ENCODE data around the gene AP5S1. TPM values are rescaled to one million over a fixed set of nuclear protein-coding genes. Genes with fewer than 3 reads are reported as not detected.

Gene AP5S1
- total and polyA plus RNA-seq, 11 donors: 9.5 to 18.6 (median 11.4) TPM

GRCh38 chr20:3785240-3786125 lies 34.9 kb upstream of the AP5S1 start:
- H3K27ac ChIP-seq: peak overlapping the region; percentile 74 to 92 (median 84)
- ATAC-seq (peak in 2 of 4 donors; percentile 4 to 8), DNase-seq (peak in 1 of 5 donors; percentile 55)
- no peaks in the 10 kb centered on the region for H3K9me3 ChIP-seq
- no peaks in the 10 kb centered on the region for H3K27me3 ChIP-seq
- TF ChIP-seq CTCF (IDR thresholded peaks at IDR 0.05) (no peak), POLR2A (IDR thresholded peaks at IDR 0.05) (no peak)
- H3K36me3 ChIP-seq: peaks cover 0 to 18% (median 4%) of the 10 kb centered on the region in 9 donors
- WGBS, 4 donors: 22 to 54% (median 28%) methylated on average over 14 to 79 of the region's 79 CpGs
- peak overlapping the region; percentile 40 to 81 (median 68) for H3K4me3 ChIP-seq
- intact Hi-C loops (cut with DNase I): loop anchor here in 9 of 10 donors (1.0 to 10.0 kb wide), 13 partner anchors 25 to 299 kb away; partner anchors contain the start of genes AP5S1 (in 6 of the 9) and MAVS (in 2 of the 9)
- peaks cover 4 to 48% (median 36%) of the 10 kb centered on the region in 12 donors for H3K4me1 ChIP-seq

- Histone ChIP-seq H3K27ac (peak overlapping the region; percentile 74 to 92 (median 84)), H3K9me3 (no peaks in the 10 kb centered on the region), H3K27me3 (no peaks in the 10 kb centered on the region), H3K4me3 (peak overlapping the region; percentile 40 to 81 (median 68)), H3K4me1 (peaks cover 4 to 43% (median 32%) of the 10 kb centered on the region in 12 donors), H3K36me3 (peaks cover 0 to 18% (median 4%) of the 10 kb centered on the region in 9 donors)
- intact Hi-C loops (cut with DNase I): loop anchor here in 9 of 10 donors (1.0 to 10.0 kb wide), 13 partner anchors 25 to 299 kb away; partner anchors contain the start of genes AP5S1 (in 6 of the 9) and MAVS (in 2 of the 9)
- whole genome bisulfite sequencing, 4 donors: 1 to 2% (median 1%) methylated on average over 12 to 35 of the region's 35 CpGs
- ATAC-seq: peak in 2 of 4 donors; percentile 8 to 13
- TF ChIP-seq POLR2A (IDR thresholded peaks at IDR 0.05): no peak
- TF ChIP-seq CTCF (IDR thresholded peaks at IDR 0.05): no peak
- peak; percentile 58 to 81 (median 65) for DNase-seq
Measured at GRCh38 chr20:3786126-3786484, 34.2 kb upstream of the AP5S1 start.

- ATAC-seq (peak; percentile 81 to 93 (median 92)), DNase-seq (peak; percentile 88 to 96 (median 93))
- TF ChIP-seq POLR2A (IDR thresholded peaks at IDR 0.05): no peak
- peak; percentile 64 to 95 (median 86) for TF ChIP-seq CTCF (IDR thresholded peaks at IDR 0.05)
- Histone ChIP-seq H3K36me3 (peaks cover 0 to 18% (median 4%) of the 10 kb centered on the region in 9 donors), H3K9me3 (no peaks in the 10 kb centered on the region), H3K27me3 (no peaks in the 10 kb centered on the region), H3K4me1 (peaks cover 4 to 38% (median 30%) of the 10 kb centered on the region in 12 donors), H3K27ac (peak within 1 kb of the TSS; percentile 74 to 92 (median 84)), H3K4me3 (peak within 1 kb of the TSS; percentile 40 to 81 (median 68))
- WGBS, 4 donors: 3 to 10% (median 6%) methylated on average over 23 to 70 of the region's 70 CpGs
- intact Hi-C loops (cut with DNase I): loop anchor here in 9 of 10 donors (1.0 to 10.0 kb wide), 13 partner anchors 24 to 298 kb away; partner anchors contain the start of genes AP5S1 (in 6 of the 9) and MAVS (in 2 of the 9)
Measured at GRCh38 chr20:3786665-3787323, 33.6 kb upstream of the AP5S1 start, which contains the start of gene CENPB. CENPB (minus strand) TSS chr20:3786740; CDS start chr20:3786483, 257 bp downstream.

All from heart left ventricle (tissue), 16 donors.